Right ventricle myocardium inferior (tissue), 1 donor: ENCODE measurements around the gene SLC6A12. TPM values are rescaled to one million over a fixed set of nuclear protein-coding genes. Genes with fewer than 3 reads are reported as not detected.

Source experiments
- ATAC-seq: fragments of 200-7000 bp; cut with Tn5 transposase; one replicate; pipeline ENCODE4 v1.9.1; 2020; ENCODE audit warnings: mild to moderate bottlenecking, moderate library complexity
- DNase-seq: peaks from one replicate; pipeline ENCODE4 v3.0.0; 2021; ENCODE audit errors: missing footprints
- intact Hi-C: fragments of 100-400 bp; cut with DNase I; formaldehyde crosslinking; loops from one replicate; pipeline ENCODE4 v1.11.0; 2022
- total RNA-seq: library from RNA; stranded (reverse); fragmentation: NEBNext Ultra II Directional; extraction: Animal tissue kit (Norgen Biotek cat#: 25700); gene quantifications from one replicate; pipeline ENCODE4 v1.2.1, GENCODE V29; 2021
- donor health status: DM: no; HTN: yes; CAD: no; lungs with severe emphysema.

Gene SLC6A12
- total RNA-seq, 1 donor from 2014 or later = 0.68 TPM

GRCh38 chr12:205026-205425 is 8.9 kb downstream of the SLC6A12 start:
- DNase-seq (no peak), ATAC-seq (no peak)
- intact Hi-C loops = no loop called here

- peak; percentile 50 for DNase-seq
- intact Hi-C loops = no loop called here
- ATAC-seq = no peak
Observed at GRCh38 chr12:204261-204678, 9.7 kb downstream of the SLC6A12 start.

- intact Hi-C loops = no loop called here
- peak; percentile 83 for ATAC-seq
- peak; percentile 66 for DNase-seq
Observed at GRCh38 chr12:203462-204260, 10.3 kb downstream of the SLC6A12 start.

GRCh38 chr12:203074-203461 is 10.9 kb downstream of the SLC6A12 start:
- ATAC-seq (no peak), DNase-seq (no peak)
- intact Hi-C loops = no loop called here

- intact Hi-C loops = no loop called here
- DNase-seq (peak; percentile 53), ATAC-seq (no peak)
Observed at GRCh38 chr12:202081-202731, 11.8 kb downstream of the SLC6A12 start.

GRCh38 chr12:201361-201760 is 12.6 kb downstream of the SLC6A12 start:
- intact Hi-C loops = no loop called here
- ATAC-seq = no peak
- DNase-seq = no peak

- DNase-seq = no peak
- intact Hi-C loops = no loop called here
Observed at GRCh38 chr12:198705-199104, 15.3 kb downstream of the SLC6A12 start.

GRCh38 chr12:197911-198695 is 15.9 kb downstream of the SLC6A12 start:
- peak; percentile 64 for DNase-seq
- intact Hi-C loops = no loop called here
- no peak for ATAC-seq

More at GRCh38 chr12:198705-199104, 15.3 kb downstream of the SLC6A12 start:
- no peak for ATAC-seq

GRCh38 chr12:197347-197746 is 16.6 kb downstream of the SLC6A12 start:
- peak; percentile 17 for DNase-seq
- intact Hi-C loops = no loop called here
- ATAC-seq = no peak

GRCh38 chr12:196436-196835 is 17.5 kb downstream of the SLC6A12 start:
- intact Hi-C loops = no loop called here
- DNase-seq (peak; percentile 5), ATAC-seq (no peak)

GRCh38 chr12:195951-196350 is 18.0 kb downstream of the SLC6A12 start:
- ATAC-seq = no peak
- intact Hi-C loops = no loop called here
- DNase-seq = peak; percentile 15

GRCh38 chr12:195156-195555 is 18.8 kb downstream of the SLC6A12 start:
- peak; percentile 33 for DNase-seq
- intact Hi-C loops = no loop called here
- ATAC-seq = no peak

- no peak for ATAC-seq
- DNase-seq = peak; percentile 2
- intact Hi-C loops = no loop called here
Observed at GRCh38 chr12:194276-194675, 19.7 kb downstream of the SLC6A12 start.

GRCh38 chr12:193261-193660 is 20.7 kb downstream of the SLC6A12 start:
- intact Hi-C loops = no loop called here
- ATAC-seq = no peak
- DNase-seq = peak; percentile 45

GRCh38 chr12:191541-191940 is 22.4 kb downstream of the SLC6A12 start:
- no peak for DNase-seq
- intact Hi-C loops = no loop called here
- no peak for ATAC-seq

GRCh38 chr12:190881-191280 is 23.1 kb downstream of the SLC6A12 start:
- intact Hi-C loops = no loop called here
- DNase-seq (peak; percentile 15), ATAC-seq (no peak)

GRCh38 chr12:189622-189962 is 24.4 kb downstream of the SLC6A12 start:
- no peak for DNase-seq
- no peak for ATAC-seq
- intact Hi-C loops = loop anchor here (5.0 kb wide), 1 partner anchor 82 kb away; no protein-coding TSS in a partner anchor

- peak; percentile 78 for DNase-seq
- peak; percentile 86 for ATAC-seq
- intact Hi-C loops = loop anchor here (5.0 kb wide), 1 partner anchor 82 kb away; no protein-coding TSS in a partner anchor
Observed at GRCh38 chr12:188910-189621, 24.9 kb downstream of the SLC6A12 start.
